CD4-positive, alpha-beta T cell treated with Interleukin-15 for 1 hour (primary cell): ENCODE measurements around the gene IL1RAPL1.

Source experiments
- DNase-seq: peaks from one replicate; pipeline ENCODE4 v3.0.0-alpha.2; 2020

Gene IL1RAPL1

GRCh38 chrX:29453333-29453732 is 866.1 kb downstream of the IL1RAPL1 start:
- DNase-seq, result no peak

DNA sequence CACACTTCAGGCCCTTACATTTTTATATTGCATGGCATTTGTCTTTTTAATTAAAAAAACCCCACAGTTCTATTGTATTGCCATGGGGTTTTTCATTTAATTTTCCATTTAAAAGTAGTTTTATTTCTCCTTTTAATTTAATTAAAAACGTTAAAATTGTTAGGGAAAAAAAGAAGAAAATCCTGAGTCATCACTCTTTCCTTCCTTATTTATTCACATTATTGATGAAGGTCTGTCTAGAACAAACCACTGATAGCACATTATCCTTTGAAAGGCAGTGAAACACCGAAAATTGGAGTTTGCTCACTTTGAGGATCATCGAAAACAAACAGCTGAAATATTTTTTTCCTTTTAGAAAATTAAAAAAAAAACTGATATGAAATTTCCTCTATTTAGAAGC is 868.5 kb downstream of the IL1RAPL1 start:
- no peak for DNase-seq

DNA sequence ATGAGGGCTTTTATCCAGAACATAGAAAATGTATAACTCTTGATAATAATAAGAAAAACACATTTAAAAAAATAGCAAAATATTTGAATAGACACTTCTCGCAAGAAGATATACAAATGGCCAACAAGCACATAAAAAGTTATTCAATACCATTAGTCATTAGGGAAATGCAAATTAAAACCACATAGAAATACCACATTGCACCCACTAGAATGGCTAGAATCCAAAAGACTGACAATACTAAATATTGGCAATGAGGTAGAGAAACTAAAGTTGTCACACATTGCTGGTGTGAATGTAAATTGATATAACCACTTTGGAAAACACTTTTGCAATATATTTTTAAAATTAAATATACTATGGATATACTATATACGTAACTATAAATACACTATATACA is 873.8 kb downstream of the IL1RAPL1 start:
- no peak for DNase-seq

- no peak for DNase-seq
Measured at GRCh38 chrX:29466456-29466855, 879.2 kb downstream of the IL1RAPL1 start.

DNA sequence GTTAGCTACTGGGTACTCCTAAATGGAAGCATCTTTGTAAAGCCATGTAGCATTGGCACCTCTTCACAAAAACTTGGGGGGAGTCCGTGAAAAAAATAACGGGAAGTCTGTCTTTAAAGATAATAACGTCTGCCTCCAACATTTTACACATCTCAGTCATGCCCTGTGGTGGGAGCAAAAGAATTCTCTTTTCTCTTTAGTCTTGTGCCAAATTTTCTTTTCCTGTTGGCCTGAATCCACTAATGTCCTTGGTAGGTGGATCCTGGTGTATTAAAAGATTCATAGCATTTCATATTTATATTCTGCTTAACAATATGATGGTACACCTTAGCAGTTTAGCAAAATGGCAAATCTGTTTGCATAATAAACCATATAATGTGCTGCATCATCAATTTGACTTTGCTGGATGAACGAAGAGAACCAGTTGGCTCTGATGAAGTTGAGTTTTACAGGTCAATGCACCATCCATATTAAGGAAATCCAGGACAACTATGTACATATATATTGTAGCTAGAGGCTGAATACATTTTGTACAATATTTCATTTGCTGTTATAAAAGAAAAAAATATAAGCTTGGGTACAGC is 881.8 kb downstream of the IL1RAPL1 start:
- DNase-seq, result no peak

DNA sequence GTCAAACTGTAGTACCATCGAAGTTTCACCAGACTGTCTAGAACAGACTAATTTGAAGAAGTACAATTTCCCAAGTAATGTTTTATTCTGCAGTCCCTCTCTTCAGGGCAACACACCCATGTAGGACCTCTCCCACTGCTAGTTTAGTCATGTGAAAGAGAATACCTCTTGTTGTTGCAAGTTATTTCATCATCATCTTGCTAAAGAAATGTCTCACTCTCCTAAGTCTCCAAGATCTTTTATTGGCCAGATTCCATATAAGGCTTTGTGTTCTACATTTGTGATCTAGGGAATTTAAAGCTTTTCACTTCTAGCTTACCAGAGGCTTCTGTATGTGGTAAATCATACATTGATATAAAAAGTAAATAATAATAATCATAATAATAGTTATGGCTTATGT is 882.8 kb downstream of the IL1RAPL1 start:
- no peak for DNase-seq

GRCh38 chrX:29471829-29472228 is 884.6 kb downstream of the IL1RAPL1 start:
- DNase-seq, result no peak

GRCh38 chrX:29477878-29478277 is 890.6 kb downstream of the IL1RAPL1 start:
- DNase-seq, result no peak

GRCh38 chrX:29478336-29479069 is 891.3 kb downstream of the IL1RAPL1 start:
- no peak for DNase-seq

GRCh38 chrX:29487214-29487613 is 900.0 kb downstream of the IL1RAPL1 start:
- DNase-seq, result no peak

DNA sequence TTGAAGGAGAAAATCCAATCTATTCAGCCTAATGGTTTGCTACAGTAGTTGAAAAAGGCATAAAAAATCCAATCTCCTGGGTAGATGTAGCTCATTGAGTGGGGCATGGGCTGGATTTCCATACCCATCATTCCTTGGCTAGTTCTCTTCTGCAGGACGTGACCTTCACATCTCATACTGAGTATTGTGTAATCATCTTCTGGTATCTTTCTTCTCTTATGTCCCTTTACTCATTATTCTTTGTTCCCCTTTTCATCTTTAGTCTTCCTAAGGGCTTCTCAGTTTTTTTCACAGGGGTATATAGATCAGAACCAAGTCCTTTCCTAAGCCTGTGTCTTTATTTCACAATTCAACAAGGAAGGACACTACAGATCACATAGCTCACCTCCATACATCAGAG is 900.5 kb downstream of the IL1RAPL1 start:
- no peak for DNase-seq

DNA sequence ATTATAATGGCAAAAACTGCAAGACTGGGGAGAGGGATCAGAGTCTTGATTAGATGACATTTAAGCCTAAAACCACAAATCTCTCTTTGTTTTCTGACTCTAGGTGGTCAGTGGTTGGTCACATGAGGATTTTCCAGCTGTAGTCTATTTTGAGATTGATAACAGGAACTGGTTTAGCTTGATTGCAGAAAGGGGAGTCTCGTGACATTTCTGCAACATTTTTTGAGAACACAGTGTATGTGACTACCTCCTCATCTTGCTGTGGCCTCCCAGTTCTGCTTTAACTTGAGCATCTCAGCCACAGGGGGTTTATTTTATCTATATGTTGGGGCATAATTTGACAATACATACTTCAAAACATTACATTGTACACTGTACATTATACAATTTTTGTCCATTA is 901.7 kb downstream of the IL1RAPL1 start:
- DNase-seq, result no peak

DNA sequence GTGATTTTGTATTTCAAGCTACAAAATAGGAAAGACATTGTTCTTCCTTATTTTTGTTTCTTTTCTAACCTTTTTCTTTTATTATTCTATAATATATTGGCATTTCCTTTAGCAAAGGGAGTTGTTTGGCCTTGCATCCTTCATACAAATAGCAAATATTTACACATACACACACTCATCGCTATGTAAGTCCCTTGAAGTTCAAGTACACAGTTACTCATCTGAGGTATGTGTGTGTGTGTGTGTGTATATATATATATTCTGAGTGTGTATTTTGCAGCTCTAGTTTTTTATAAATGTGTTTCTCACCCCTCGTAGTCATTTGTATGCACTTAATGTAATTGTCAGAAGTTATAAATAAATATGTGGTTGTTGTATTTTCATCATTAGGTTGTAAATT is 903.4 kb downstream of the IL1RAPL1 start:
- DNase-seq, result no peak

DNA sequence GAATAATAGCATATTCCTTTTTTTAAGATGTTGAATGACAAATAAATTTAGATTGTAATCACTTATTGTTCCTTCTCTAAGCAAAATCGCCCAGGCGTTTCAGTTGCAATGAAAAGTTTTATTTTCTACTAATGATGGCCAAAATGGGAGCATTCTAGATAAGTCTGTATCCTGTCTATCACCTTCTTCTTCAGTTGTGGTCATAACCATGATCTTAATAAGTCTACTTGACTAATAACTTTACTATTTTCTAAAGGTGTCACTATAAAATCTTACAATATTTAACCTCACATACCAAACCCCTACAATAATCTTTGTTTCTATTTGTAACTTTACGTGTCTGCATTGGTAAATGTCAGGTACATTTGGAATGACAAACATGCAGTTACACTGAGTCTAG is 904.4 kb downstream of the IL1RAPL1 start:
- DNase-seq, result no peak

- DNase-seq, result no peak
Measured at GRCh38 chrX:29496636-29497180, 909.5 kb downstream of the IL1RAPL1 start.

DNA sequence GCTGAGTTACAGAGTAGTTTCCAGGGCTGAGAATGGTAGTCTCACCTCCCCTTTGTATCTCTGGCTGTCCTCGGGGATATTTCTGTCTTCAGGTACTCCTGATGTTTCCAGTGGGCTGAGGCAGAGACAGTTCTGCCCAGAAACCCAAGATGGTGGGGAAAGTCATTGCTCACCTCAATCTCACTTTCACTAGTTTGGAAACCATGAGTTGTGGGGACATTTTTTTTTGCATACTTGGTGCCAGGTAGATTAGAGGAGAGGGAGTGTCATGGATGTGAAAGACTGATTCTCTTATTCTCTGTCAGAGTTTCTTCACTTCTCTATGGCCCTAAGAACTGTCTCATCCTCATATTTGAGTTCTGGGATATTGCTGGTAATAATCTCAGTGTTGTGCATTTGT is 919.5 kb downstream of the IL1RAPL1 start:
- DNase-seq, result no peak

GRCh38 chrX:29518100-29518499 is 930.9 kb downstream of the IL1RAPL1 start:
- DNase-seq, result no peak

DNA sequence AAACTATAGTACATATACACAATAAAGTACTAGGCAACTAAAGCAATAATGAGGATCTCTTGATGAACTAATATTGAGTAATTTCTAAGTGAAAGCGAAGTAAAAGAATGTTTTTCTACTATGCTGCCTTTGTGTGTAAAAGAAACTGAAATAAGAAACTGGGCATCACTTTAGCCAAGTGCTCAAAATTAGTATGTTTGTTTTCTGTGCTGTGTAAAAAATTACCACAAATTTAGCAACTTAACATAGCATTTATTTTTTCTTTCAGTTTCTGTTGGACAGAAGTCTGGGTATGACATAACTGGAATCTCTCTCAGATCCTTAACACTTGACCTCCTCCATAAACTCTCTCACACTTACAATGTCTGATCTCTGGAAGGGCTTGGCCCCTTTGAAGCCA is 941.0 kb downstream of the IL1RAPL1 start:
- no peak for DNase-seq

DNA sequence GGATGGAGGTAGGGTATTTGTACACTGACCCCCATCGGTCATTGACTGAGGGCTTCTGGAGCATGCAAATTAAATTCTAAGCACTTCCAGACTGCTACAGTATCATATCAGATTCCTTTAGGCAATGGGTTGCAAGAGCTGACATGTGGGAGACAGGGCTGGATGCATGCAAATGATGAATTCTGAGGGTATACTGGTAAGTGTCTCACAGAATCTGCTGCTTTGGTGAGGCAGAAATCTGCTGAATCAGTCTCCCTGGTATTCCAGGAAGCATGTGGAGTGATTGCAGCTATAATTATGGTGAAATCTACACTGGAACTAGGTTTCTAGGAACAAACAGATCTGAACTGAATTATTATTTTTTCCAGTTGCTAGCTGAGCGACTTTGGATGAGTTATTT is 943.3 kb downstream of the IL1RAPL1 start:
- DNase-seq, result no peak

DNA sequence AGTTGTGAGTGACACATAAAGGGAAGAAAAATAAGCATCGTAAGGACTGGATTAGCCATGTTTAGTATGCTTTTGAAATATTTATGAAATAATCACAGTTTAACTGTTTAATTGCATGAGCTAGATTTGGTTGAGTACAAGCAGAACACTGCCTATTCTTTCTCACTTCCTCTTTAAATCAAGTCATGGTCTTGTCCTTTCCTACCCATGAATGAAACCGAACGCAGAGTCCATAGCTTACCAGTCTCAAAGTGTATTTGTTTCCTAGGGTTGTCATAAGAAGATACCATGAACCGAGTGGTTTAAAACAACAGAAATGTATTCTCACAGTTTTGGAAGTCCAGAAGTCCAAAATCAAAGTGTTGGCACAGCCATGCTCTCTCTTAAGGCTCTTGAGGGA is 944.1 kb downstream of the IL1RAPL1 start:
- DNase-seq, result no peak

DNA sequence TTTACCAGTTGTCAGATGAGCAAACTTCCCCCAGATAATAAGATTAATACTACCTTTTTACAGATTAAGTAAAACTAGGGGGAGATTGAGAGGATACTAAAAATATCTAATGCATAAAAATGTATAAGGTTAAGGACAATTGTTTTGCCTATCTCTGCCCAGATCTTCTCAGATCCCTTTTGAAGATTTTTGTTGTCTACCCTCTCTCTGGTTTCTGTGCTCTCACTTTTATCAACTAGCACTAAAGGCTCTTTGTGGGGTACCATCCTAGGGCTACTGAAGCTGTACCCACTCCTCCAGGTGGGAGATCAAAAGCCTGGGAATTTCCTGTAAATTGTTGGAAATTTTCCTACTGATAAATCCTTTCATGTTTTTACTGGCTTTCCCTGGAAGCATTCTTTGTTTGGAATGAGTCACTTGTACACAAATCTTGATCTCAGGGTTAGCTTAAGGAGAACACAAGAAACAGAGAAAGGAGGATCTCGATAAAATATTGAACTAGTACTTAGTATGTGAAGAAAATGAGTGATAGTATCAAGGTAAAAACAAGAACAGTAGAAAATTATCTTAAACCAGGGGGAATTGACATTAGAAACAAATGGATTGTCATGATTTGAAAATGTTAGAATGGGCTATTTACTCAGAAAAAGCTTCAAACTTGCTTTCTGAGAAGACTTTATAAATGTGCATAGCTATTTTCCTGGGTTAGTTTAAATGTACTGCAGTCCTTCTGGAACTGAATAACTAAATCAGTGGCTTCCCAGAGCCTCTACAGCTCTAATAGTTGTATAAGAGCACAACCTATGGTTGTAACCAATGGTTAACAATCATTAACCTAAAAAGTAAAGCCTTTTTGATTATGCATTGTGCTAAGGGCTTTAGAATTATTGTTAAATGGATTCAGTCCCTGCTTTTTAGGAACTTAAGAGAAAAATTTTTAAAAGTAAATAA is 948.2 kb downstream of the IL1RAPL1 start:
- no peak for DNase-seq

DNA sequence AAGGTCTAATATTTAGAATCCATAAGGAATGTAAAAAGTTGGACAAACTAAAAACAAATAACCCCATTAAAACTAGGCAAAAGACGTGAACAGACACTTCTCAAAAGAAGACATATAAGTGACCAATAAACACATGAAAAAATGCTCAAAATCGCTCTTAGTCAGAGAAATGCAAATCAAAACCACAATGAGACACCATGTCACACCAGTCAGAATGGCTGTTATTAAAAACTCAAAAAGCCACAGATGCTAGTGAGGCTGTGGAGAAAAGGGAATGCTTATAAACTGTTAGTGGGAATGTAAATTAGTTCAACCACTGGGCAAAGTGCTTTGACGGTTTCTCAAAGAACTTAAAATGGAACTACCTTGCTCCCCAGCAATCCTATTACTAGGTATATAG is 953.8 kb downstream of the IL1RAPL1 start:
- no peak for DNase-seq

DNA sequence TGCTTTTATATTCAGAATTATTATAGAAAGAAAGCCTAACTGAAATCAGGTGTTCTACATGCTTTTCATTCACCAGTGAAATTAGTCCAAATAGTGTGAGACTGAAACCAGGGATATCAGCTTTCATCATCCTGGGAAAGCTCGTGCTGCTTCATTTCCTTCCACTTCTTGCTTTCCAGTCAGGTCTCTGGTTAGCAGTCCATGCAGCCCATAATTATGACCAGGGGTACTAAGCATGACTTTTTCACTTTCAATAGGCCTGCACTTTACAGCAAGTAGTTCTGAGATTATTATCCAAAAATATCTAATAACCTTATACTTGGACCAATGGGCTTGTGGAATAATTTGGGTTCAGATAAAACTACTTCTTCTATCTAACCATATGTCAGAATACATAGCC is 954.9 kb downstream of the IL1RAPL1 start:
- DNase-seq, result no peak

- no peak for DNase-seq
Measured at GRCh38 chrX:29545878-29546277, 958.6 kb downstream of the IL1RAPL1 start.
